Adipocyte (in vitro differentiated cells): ENCODE measurements around the gene ENTHD1.
"Not testable (repeated sequence)": the region's sequence is repeated elsewhere in the genome, so short reads cannot be mapped to it uniquely, and the experiment has no call there.

Experiments used
- DNase-seq: peaks from one replicate; pipeline ENCODE4 v3.0.0-alpha.2; 2015; ENCODE audit warnings: low read depth
- H3K27me3 ChIP-seq: replicated peaks from 2 replicates; pipeline ENCODE4 v1.7.0; 2013; ENCODE audit warnings: mild to moderate bottlenecking, low read length, moderate library complexity; ENCODE audit not compliant: control insufficient read depth, insufficient read depth
- H3K36me3 ChIP-seq: 2 replicates; pipeline ENCODE4 v1.7.0; 2013; ENCODE audit warnings: low read length, mild to moderate bottlenecking, moderate library complexity; ENCODE audit not compliant: control insufficient read depth, insufficient read depth, severe bottlenecking
- H3K4me1 ChIP-seq: 2 replicates; pipeline ENCODE4 v1.7.0; 2013; ENCODE audit warnings: mild to moderate bottlenecking, low read length, moderate library complexity; ENCODE audit not compliant: control insufficient read depth, insufficient read depth
- H3K4me3 ChIP-seq: 2 replicates; pipeline ENCODE4 v1.7.0; 2013; ENCODE audit warnings: mild to moderate bottlenecking, low read length, moderate library complexity
- H3K9ac ChIP-seq: 2 replicates; pipeline ENCODE4 v1.7.0; 2013; ENCODE audit warnings: mild to moderate bottlenecking, low read length, moderate library complexity
- H3K9me3 ChIP-seq: 2 replicates; pipeline ENCODE4 v1.7.0; 2013; ENCODE audit warnings: mild to moderate bottlenecking, low read length, moderate library complexity; ENCODE audit not compliant: control insufficient read depth

The ENTHD1 gene

GRCh38 chr22:39744353-39744752 lies 149.2 kb downstream of the ENTHD1 start:
- Histone ChIP-seq H3K4me1 (no peaks in the 10 kb centered on the region), H3K27me3 (peaks cover 43% of the 10 kb centered on the region), H3K4me3 (no peak overlapping the region), H3K9ac (no peak overlapping the region), H3K9me3 (no peaks in the 10 kb centered on the region), H3K36me3 (no peaks in the 10 kb centered on the region)
- no peak for DNase-seq

- no peak overlapping the region for H3K9ac ChIP-seq
- H3K27me3 ChIP-seq, result peaks cover 43% of the 10 kb centered on the region
- no peaks in the 10 kb centered on the region for H3K4me1 ChIP-seq
- no peak for DNase-seq
- H3K9me3 ChIP-seq, result no peaks in the 10 kb centered on the region
- no peaks in the 10 kb centered on the region for H3K36me3 ChIP-seq
- H3K4me3 ChIP-seq, result no peak overlapping the region
Observed at GRCh38 chr22:39743935-39744334, 149.6 kb downstream of the ENTHD1 start.

- DNase-seq, result no peak
- Histone ChIP-seq H3K27me3 (peaks cover 45% of the 10 kb centered on the region), H3K4me3 (no peak overlapping the region), H3K36me3 (no peaks in the 10 kb centered on the region), H3K4me1 (no peaks in the 10 kb centered on the region), H3K9ac (no peak overlapping the region), H3K9me3 (no peaks in the 10 kb centered on the region)
Observed at GRCh38 chr22:39739338-39740027, 154.1 kb downstream of the ENTHD1 start.

- H3K9me3 ChIP-seq, result no peaks in the 10 kb centered on the region
- no peaks in the 10 kb centered on the region for H3K4me1 ChIP-seq
- H3K4me3 ChIP-seq, result no peak overlapping the region
- DNase-seq, result peak; percentile 24
- H3K27me3 ChIP-seq, result peaks cover 44% of the 10 kb centered on the region
- H3K9ac ChIP-seq, result no peak overlapping the region
- no peaks in the 10 kb centered on the region for H3K36me3 ChIP-seq
Observed at GRCh38 chr22:39738746-39739145, 154.8 kb downstream of the ENTHD1 start.

- Histone ChIP-seq H3K4me1 (no peaks in the 10 kb centered on the region), H3K9me3 (no peaks in the 10 kb centered on the region), H3K9ac (no peak overlapping the region), H3K36me3 (no peaks in the 10 kb centered on the region), H3K4me3 (no peak overlapping the region), H3K27me3 (peaks cover 55% of the 10 kb centered on the region)
- DNase-seq, result no peak
Observed at GRCh38 chr22:39735776-39736175, 157.8 kb downstream of the ENTHD1 start.

- Histone ChIP-seq H3K4me1 (no peaks in the 10 kb centered on the region), H3K27me3 (peaks cover 56% of the 10 kb centered on the region), H3K9ac (no peak overlapping the region), H3K9me3 (no peaks in the 10 kb centered on the region), H3K36me3 (no peaks in the 10 kb centered on the region), H3K4me3 (no peak overlapping the region)
- no peak for DNase-seq
Observed at GRCh38 chr22:39734866-39735265, 158.7 kb downstream of the ENTHD1 start.

- H3K9me3 ChIP-seq, DNase-seq, H3K4me3 ChIP-seq, H3K9ac ChIP-seq, H3K36me3 ChIP-seq, H3K4me1 ChIP-seq: not testable (repeated sequence)
- H3K27me3 ChIP-seq, result peaks cover 60% of the 10 kb centered on the region
Observed at GRCh38 chr22:39734046-39734445, 159.5 kb downstream of the ENTHD1 start.

- Histone ChIP-seq H3K4me1 (no peaks in the 10 kb centered on the region), H3K9ac (no peak overlapping the region), H3K36me3 (no peaks in the 10 kb centered on the region), H3K4me3 (no peak overlapping the region), H3K27me3 (peaks cover 66% of the 10 kb centered on the region), H3K9me3 (no peaks in the 10 kb centered on the region)
- DNase-seq, result no peak
Observed at GRCh38 chr22:39733191-39733590, 160.4 kb downstream of the ENTHD1 start.

- Histone ChIP-seq H3K9me3 (no peaks in the 10 kb centered on the region), H3K4me1 (no peaks in the 10 kb centered on the region), H3K36me3 (no peaks in the 10 kb centered on the region), H3K27me3 (peaks cover 67% of the 10 kb centered on the region), H3K4me3 (no peak overlapping the region), H3K9ac (no peak overlapping the region)
- DNase-seq, result no peak
Observed at GRCh38 chr22:39732625-39733024, 160.9 kb downstream of the ENTHD1 start.

- H3K27me3 ChIP-seq, result peaks cover 67% of the 10 kb centered on the region
- H3K4me1 ChIP-seq, result no peaks in the 10 kb centered on the region
- no peak overlapping the region for H3K4me3 ChIP-seq
- H3K36me3 ChIP-seq, result no peaks in the 10 kb centered on the region
- no peak for DNase-seq
- H3K9me3 ChIP-seq, result no peaks in the 10 kb centered on the region
- no peak overlapping the region for H3K9ac ChIP-seq
Observed at GRCh38 chr22:39731881-39732555, 161.5 kb downstream of the ENTHD1 start.

- no peaks in the 10 kb centered on the region for H3K36me3 ChIP-seq
- peaks cover 67% of the 10 kb centered on the region for H3K27me3 ChIP-seq
- H3K4me3 ChIP-seq, result no peak overlapping the region
- no peaks in the 10 kb centered on the region for H3K9me3 ChIP-seq
- H3K9ac ChIP-seq, result no peak overlapping the region
- no peak for DNase-seq
- no peaks in the 10 kb centered on the region for H3K4me1 ChIP-seq
Observed at GRCh38 chr22:39731481-39731880, 162.1 kb downstream of the ENTHD1 start.
